ENCODE data around the gene SIK2. TPM values are rescaled to one million over a fixed set of nuclear protein-coding genes. Genes with fewer than 3 reads are reported as not detected.

Gene SIK2
- total RNA-seq, 1 donor from 2014 or later: 14.3 TPM

DNA sequence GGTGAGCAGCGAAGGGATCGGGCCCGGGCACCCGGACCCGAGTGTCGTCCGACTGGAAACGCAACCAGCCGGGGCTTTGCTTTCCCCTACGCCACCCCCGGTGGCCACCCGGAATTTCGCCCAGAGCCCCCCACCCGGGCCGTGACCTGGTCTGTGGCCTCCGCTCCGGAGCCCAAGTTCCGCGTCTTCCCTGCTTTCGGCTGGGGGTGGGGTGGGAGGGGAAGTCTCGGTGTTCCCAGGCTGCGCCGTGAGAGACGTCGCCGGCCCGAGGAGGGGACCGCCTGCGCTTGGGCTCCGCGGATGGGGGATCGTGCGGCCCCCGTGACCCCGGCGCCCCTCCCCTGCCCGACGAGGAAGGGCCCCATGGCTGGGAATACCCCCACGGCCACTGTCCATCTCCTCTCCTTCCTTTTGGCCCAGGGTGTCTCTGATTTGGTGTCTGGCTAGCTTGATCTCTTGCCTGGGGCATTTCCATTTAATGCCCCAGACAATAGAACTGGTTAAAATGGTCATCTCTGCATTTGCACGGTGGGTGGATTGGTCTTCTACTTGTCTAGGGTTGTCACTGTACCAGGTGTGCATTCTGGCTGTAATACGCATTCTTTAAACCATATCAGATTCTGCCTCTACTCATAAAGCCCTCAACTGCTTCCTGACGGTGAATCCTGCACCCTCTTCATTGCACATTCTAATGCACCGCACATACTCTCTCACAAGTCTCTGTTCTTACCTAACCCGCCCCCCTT lies 789 bp downstream of the SIK2 start:
- FAIRE-seq: no peak

GRCh38 chr11:111603611-111604130 lies 1.4 kb downstream of the SIK2 start:
- H3K4me2 ChIP-seq (ENCODE audit: low read length): peak overlapping the region; percentile 97
- TF ChIP-seq, protein P1, sequence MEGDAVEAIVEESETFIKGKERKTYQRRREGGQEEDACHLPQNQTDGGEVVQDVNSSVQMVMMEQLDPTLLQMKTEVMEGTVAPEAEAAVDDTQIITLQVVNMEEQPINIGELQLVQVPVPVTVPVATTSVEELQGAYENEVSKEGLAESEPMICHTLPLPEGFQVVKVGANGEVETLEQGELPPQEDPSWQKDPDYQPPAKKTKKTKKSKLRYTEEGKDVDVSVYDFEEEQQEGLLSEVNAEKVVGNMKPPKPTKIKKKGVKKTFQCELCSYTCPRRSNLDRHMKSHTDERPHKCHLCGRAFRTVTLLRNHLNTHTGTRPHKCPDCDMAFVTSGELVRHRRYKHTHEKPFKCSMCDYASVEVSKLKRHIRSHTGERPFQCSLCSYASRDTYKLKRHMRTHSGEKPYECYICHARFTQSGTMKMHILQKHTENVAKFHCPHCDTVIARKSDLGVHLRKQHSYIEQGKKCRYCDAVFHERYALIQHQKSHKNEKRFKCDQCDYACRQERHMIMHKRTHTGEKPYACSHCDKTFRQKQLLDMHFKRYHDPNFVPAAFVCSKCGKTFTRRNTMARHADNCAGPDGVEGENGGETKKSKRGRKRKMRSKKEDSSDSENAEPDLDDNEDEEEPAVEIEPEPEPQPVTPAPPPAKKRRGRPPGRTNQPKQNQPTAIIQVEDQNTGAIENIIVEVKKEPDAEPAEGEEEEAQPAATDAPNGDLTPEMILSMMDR (IDR thresholded peaks at IDR 0.05; ENCODE audit: insufficient read depth, low read depth, low read length): no peak
- TF ChIP-seq EZH2 (IDR thresholded peaks at IDR 0.05; ENCODE audit: insufficient read depth, low read length): no peak
- H3K4me1 Mint-ChIP-seq (ENCODE audit: low read depth, unreplicated experiment): peaks cover under 1% of the 10 kb centered on the region
- H3K27ac ChIP-seq (ENCODE audit: low read depth, low read length): peak overlapping the region; percentile 96
- no peaks in the 10 kb centered on the region for H3K9me3 ChIP-seq (ENCODE audit: insufficient read depth, low read depth, low read length)
- peak overlapping the region; percentile 98 for H3K9ac ChIP-seq (ENCODE audit: low read length)
- H3K4me1 ChIP-seq (ENCODE audit: insufficient read depth, low read length): peaks cover 14% of the 10 kb centered on the region
- no peaks in the 10 kb centered on the region for H3K9me3 Mint-ChIP-seq (ENCODE audit: unreplicated experiment)
- FAIRE-seq: peak; percentile 41
- peaks cover 63% of the 10 kb centered on the region for H3K79me2 ChIP-seq (ENCODE audit: insufficient read depth, low read length)
- no peaks in the 10 kb centered on the region for H3K36me3 Mint-ChIP-seq (ENCODE audit: low read depth, unreplicated experiment)
- no peaks in the 10 kb centered on the region for H3K27me3 ChIP-seq (ENCODE audit: insufficient read depth, low read length)
- H3K27ac Mint-ChIP-seq (ENCODE audit: unreplicated experiment): peak overlapping the region; percentile 85
- H3K27me3 Mint-ChIP-seq (ENCODE audit: low read depth, unreplicated experiment): no peaks in the 10 kb centered on the region
- H3K4me3 Mint-ChIP-seq (ENCODE audit: unreplicated experiment): peak overlapping the region; percentile 94
- H3K36me3 ChIP-seq (ENCODE audit: insufficient read depth, low read length): no peaks in the 10 kb centered on the region
- no peak overlapping the region for H2AFZ ChIP-seq (ENCODE audit: low read depth, low read length)
- DNase-seq (ENCODE audit: low read depth): no peak
- H3K4me3 ChIP-seq (ENCODE audit: insufficient read depth, low read depth, low read length): peak overlapping the region; percentile 68
- H4K20me1 ChIP-seq (ENCODE audit: insufficient read depth, low read length): peaks cover 21% of the 10 kb centered on the region

More for the DNA sequence above, 789 bp downstream of the SIK2 start:
- peak overlapping the region; percentile 68 for H3K4me3 ChIP-seq (ENCODE audit: insufficient read depth, low read depth, low read length)
- H3K27me3 ChIP-seq (ENCODE audit: insufficient read depth, low read length): no peaks in the 10 kb centered on the region
- Mint-ChIP-seq H3K9me3 (ENCODE audit: unreplicated experiment) (no peaks in the 10 kb centered on the region), H3K4me3 (ENCODE audit: unreplicated experiment) (peak overlapping the region; percentile 94), H3K27me3 (ENCODE audit: low read depth, unreplicated experiment) (no peaks in the 10 kb centered on the region), H3K36me3 (ENCODE audit: low read depth, unreplicated experiment) (no peaks in the 10 kb centered on the region), H3K27ac (ENCODE audit: unreplicated experiment) (peak overlapping the region; percentile 85), H3K4me1 (ENCODE audit: low read depth, unreplicated experiment) (peaks cover 1% of the 10 kb centered on the region)
- peak overlapping the region; percentile 83 for H2AFZ ChIP-seq (ENCODE audit: low read depth, low read length)
- peaks cover 21% of the 10 kb centered on the region for H4K20me1 ChIP-seq (ENCODE audit: insufficient read depth, low read length)
- H3K36me3 ChIP-seq (ENCODE audit: insufficient read depth, low read length): no peaks in the 10 kb centered on the region
- H3K9me3 ChIP-seq (ENCODE audit: insufficient read depth, low read depth, low read length): no peaks in the 10 kb centered on the region
- H3K9ac ChIP-seq (ENCODE audit: low read length): peak overlapping the region; percentile 98
- H3K4me2 ChIP-seq (ENCODE audit: low read length): peak overlapping the region; percentile 97
- peak; percentile 37 for DNase-seq (ENCODE audit: low read depth)
- peak overlapping the region; percentile 96 for H3K27ac ChIP-seq (ENCODE audit: low read depth, low read length)
- TF ChIP-seq EZH2 (IDR thresholded peaks at IDR 0.05; ENCODE audit: insufficient read depth, low read length): no peak
- TF ChIP-seq, protein P1 (IDR thresholded peaks at IDR 0.05; ENCODE audit: insufficient read depth, low read depth, low read length): no peak
- peaks cover 56% of the 10 kb centered on the region for H3K79me2 ChIP-seq (ENCODE audit: insufficient read depth, low read length)
- H3K4me1 ChIP-seq (ENCODE audit: insufficient read depth, low read length): peaks cover 17% of the 10 kb centered on the region
